PFSK-1 (cell line): ENCODE measurements around the gene VAV3.

ENCODE experiments used
- POLR2AphosphoS5 ChIP-seq: IDR thresholded peaks from 2 replicates; pipeline ENCODE4 v1.6.1; 2012; ENCODE audit warnings: low read depth, mild to moderate bottlenecking, control low read depth, low read length, moderate library complexity
- REST ChIP-seq, 2 experiments: IDR thresholded peaks; 2 replicates each; pipeline versions ENCODE4 v1.6.1 to v1.8.0; 2011 to 2012; ENCODE audit warnings: low read depth in 2 of 2, low read length in 2 of 2, control low read depth in 1 of 2, inconsistent platforms in 1 of 2, mild to moderate bottlenecking in 1 of 2, moderate library complexity in 1 of 2; ENCODE audit not compliant: insufficient read depth in 1 of 2

GRCh38 chr1:107590087-107590486, 374.9 kb downstream of the VAV3 start:
- TF ChIP-seq POLR2AphosphoS5 (no peak), REST (IDR thresholded peaks at IDR 0.05; ENCODE audit: insufficient read depth in 1 of 2, low read depth in 2 of 2, low read length in 2 of 2) (no peak)
